ENCODE results near the gene NLGN2. TPM values are rescaled to one million over a fixed set of nuclear protein-coding genes. Genes with fewer than 3 reads are reported as not detected.
A peak's percentile ranks its signal among the peaks of the same experiment; 100 is the strongest.

The NLGN2 gene
- total and polyA plus RNA-seq, 2 of the 8 experiments (the other 6 are each of a cell fraction or from before 2014, with no cell fraction given), result 21.2 to 62.8 TPM

DNA sequence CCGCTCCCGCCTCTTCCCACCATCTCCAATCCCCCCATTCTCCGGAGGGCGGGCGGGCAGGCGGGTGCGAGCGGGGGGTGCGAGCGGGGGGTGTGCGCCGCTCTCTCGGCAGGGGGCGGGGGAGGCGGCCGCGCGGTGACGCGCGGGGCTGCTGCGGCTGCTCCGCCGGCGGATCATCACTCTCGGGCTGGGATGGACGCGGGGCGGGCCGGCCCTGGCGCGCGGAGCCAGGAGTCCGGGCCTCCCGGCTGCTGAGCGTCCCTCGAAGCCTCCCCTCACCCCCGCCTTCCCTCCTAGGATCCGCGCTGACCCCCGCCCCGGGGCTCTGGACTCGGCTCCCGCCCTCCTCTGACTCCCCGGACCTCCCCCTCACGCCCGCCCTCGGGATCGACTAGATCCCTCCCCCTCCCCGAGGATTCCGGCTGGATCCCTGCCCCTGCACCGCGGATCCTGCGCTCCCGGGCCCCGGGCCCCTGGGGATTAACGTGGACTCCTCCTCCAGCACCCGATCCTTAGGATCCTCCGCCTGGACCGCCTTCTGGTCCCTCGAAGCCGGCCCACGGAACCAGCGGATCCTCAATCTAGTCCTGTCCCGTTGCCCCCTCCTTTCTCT is 2.8 kb upstream of the NLGN2 start:
- Histone ChIP-seq H2BK20ac (ENCODE audit: low read length) (no peak overlapping the region), H3K4ac (replicated peaks; ENCODE audit: insufficient read length, low read depth, low read length) (no peak overlapping the region), H2BK12ac (ENCODE audit: low read depth, low read length) (no peak overlapping the region), H3K9ac (replicated peaks in 1 of 4; ENCODE audit: extremely low read depth in 1 of 4, low read depth in 3 of 4, low read length in 3 of 4) (peak overlapping the region; percentile 52 to 76 (median 59)), H4K91ac (replicated peaks; ENCODE audit: insufficient read length, low read length) (no peak overlapping the region), H2AFZ (ENCODE audit: low read length) (no peak overlapping the region), H3K23me2 (ENCODE audit: low read depth, low read length) (peaks cover 15% of the 10 kb centered on the region; the same call in 1 of the 2 replicates), H4K5ac (ENCODE audit: insufficient read length, low read depth, low read length) (peak overlapping the region; percentile 59), H3K23ac (ENCODE audit: insufficient read length) (no peak overlapping the region), H3K4me2 (ENCODE audit: insufficient read depth in 1 of 2, low read depth in 2 of 2, low read length in 2 of 2) (peak overlapping the region; percentile 90 to 97), H3K79me1 (ENCODE audit: low read depth, low read length) (peaks cover 6% of the 10 kb centered on the region), H3K14ac (ENCODE audit: insufficient read length) (no peak overlapping the region), H3K4me1 (replicated peaks in 1 of 4; ENCODE audit: control insufficient read depth in 3 of 4, insufficient read depth in 4 of 4, low read length in 3 of 4) (peaks cover 0 to 15% (median 11%) of the 10 kb centered on the region in 4 experiments; a peak in 5 of 7 replicates), H2AK5ac (ENCODE audit: low read depth, low read length) (no peak overlapping the region), H4K20me1 (replicated peaks in 1 of 2; ENCODE audit: control insufficient read depth in 1 of 2, insufficient read depth in 2 of 2, low read length in 2 of 2) (peaks cover 0 to 13% of the 10 kb centered on the region in 2 experiments), H2BK15ac (ENCODE audit: low read length) (no peak overlapping the region), H3K56ac (replicated peaks; ENCODE audit: insufficient read length, low read depth, low read length) (no peak overlapping the region), H2BK120ac (replicated peaks; ENCODE audit: low read depth, low read length) (no peak overlapping the region), H3K18ac (ENCODE audit: extremely low read depth, low read length) (peak overlapping the region; percentile 81), H3K27ac (ENCODE audit: low read depth, low read length) (peak overlapping the region; percentile 55; the same call in 1 of the 2 replicates), H2BK5ac (ENCODE audit: low read depth, low read length) (peak overlapping the region; percentile 60; the same call in 1 of the 2 replicates), H3K4me3 (ENCODE audit: extremely low read depth in 1 of 4, insufficient read depth in 2 of 4, low read depth in 3 of 4, low read length in 4 of 4) (peak overlapping the region; percentile 72 to 94 (median 81)), H3K36me3 (ENCODE audit: control insufficient read depth in 2 of 4, insufficient read depth in 4 of 4, low read length in 3 of 4) (peaks cover 2 to 14% (median 10%) of the 10 kb centered on the region in 4 experiments; a peak in 5 of 8 replicates), H4K8ac (ENCODE audit: extremely low read depth, insufficient read depth, low read length) (peak overlapping the region; percentile 54), H3K27me3 (replicated peaks in 1 of 4; ENCODE audit: control insufficient read depth in 3 of 4, extremely low read depth in 1 of 4, insufficient read depth in 3 of 4, low read length in 3 of 4) (no peaks in the 10 kb centered on the region; a peak in 1 of 7 replicates), H3K9me3 (ENCODE audit: insufficient read depth in 2 of 2, low read depth in 1 of 2, low read length in 1 of 2) (no peaks in the 10 kb centered on the region), H3K79me2 (ENCODE audit: control insufficient read depth in 1 of 2, insufficient read depth in 2 of 2, low read length in 2 of 2) (peaks cover 0 to 8% of the 10 kb centered on the region in 2 experiments; a peak in 1 of 4 replicates)
- DNase-seq (ENCODE audit: low read depth in 1 of 2, low spot score in 2 of 2) (peak in 1 of 2 experiments; percentile 81), FAIRE-seq (no peak)
- CTCF ChIA-PET (ENCODE audit: partially characterized antibody), result interaction anchor here (0.8 to 3.2 kb wide), 7 partner anchors 9 to 156 kb away, joined by 4 to 22 read pairs (median 5); partner anchors contain the start of genes TMEM95 and TNK1
- 1% methylated on average over 16 of the region's 65 CpGs; no CpG with 5 or more reads in 1 of the 2 experiments for WGBS, 2 experiments (ENCODE audit: extremely low coverage in 1 of 2, insufficient coverage in 1 of 2, insufficient read length in 1 of 2, insufficient replicate concordance in 2 of 2, low coverage in 1 of 2, low lambda C conversion rate in 2 of 2, missing lambda C conversion rate in 1 of 2)
- POLR2A ChIA-PET (ENCODE audit: partially characterized antibody), result interaction anchor here (0.7 to 8.2 kb wide), 22 partner anchors 9 to 190 kb away, joined by 3 to 66 read pairs (median 4); partner anchors contain the start of genes ACAP1, CHRNB1, FGF11 and PLSCR3
- peak; percentile 51 for TF ChIP-seq KDM4A (IDR thresholded peaks at IDR 0.05; ENCODE audit: low read depth, low read length, severe bottlenecking)
- no peak for TF ChIP-seq TCF12 (IDR thresholded peaks at IDR 0.05; ENCODE audit: low read depth, low read length)
- no peak for TF ChIP-seq RXRA (IDR thresholded peaks at IDR 0.05; ENCODE audit: insufficient read depth, low read depth, low read length)
- TF ChIP-seq FOSL1 (IDR thresholded peaks at IDR 0.05; ENCODE audit: insufficient read depth, low read depth, low read length), result no peak
- TF ChIP-seq, protein P1, sequence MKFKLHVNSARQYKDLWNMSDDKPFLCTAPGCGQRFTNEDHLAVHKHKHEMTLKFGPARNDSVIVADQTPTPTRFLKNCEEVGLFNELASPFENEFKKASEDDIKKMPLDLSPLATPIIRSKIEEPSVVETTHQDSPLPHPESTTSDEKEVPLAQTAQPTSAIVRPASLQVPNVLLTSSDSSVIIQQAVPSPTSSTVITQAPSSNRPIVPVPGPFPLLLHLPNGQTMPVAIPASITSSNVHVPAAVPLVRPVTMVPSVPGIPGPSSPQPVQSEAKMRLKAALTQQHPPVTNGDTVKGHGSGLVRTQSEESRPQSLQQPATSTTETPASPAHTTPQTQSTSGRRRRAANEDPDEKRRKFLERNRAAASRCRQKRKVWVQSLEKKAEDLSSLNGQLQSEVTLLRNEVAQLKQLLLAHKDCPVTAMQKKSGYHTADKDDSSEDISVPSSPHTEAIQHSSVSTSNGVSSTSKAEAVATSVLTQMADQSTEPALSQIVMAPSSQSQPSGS (IDR thresholded peaks at IDR 0.05; ENCODE audit: low read length), result no peak
- TF ChIP-seq GTF2F1 (IDR thresholded peaks at IDR 0.05; ENCODE audit: borderline replicate concordance, low read depth, low read length), result no peak
- no peak for TF ChIP-seq YY1 (IDR thresholded peaks at IDR 0.05; ENCODE audit: low read depth, low read length)
- no peak for TF ChIP-seq ZNF274 (IDR thresholded peaks at IDR 0.05; ENCODE audit: borderline replicate concordance, extremely low read depth, low read length)
- TF ChIP-seq SIN3A (conservative IDR thresholded peaks at IDR 0.05 in 1 of 2, IDR thresholded peaks at IDR 0.05 in 1 of 2; ENCODE audit: low read depth in 1 of 2, low read length in 2 of 2), result peak in 1 of 2 experiments; percentile 25; a peak in 1 of 4 replicates
